HepG2 (cell line): ENCODE data around the gene ARFGAP3. TPM values are rescaled to one million over a fixed set of nuclear protein-coding genes. Genes with fewer than 3 reads are reported as not detected.

ENCODE experiments used
- ATAC-seq: fragments of 200-7000 bp; cut with Tn5 transposase; 3 replicates; pipeline ENCODE4 v1.9.1; 2020; ENCODE audit warnings: mild to moderate bottlenecking, moderate library complexity
- BruUV-seq: library from RNA; stranded (reverse); fragments of 400-500 nt; replicated peaks from 2 replicates; lab custom pipeline; 2021; lab: Mats Ljungman, UMichigan
- CTCF ChIA-PET: fragments of 300-600 bp; formaldehyde crosslinking; extraction: SDS; loops from one replicate; lab custom pipeline; 2021; ENCODE audit warnings: low total read pairs, inconsistent platforms, low intra/inter-chr PET ratio; lab: Yijun Ruan, JAX
- POLR2A ChIA-PET: fragments of 350-600 bp; sonication (Branson Sonifier 250); formaldehyde crosslinking; loops from one replicate; lab custom pipeline; 2020; ENCODE audit warnings: antibody characterized with exemption, inconsistent platforms; lab: Yijun Ruan, JAX
- DNase-seq: peaks from one replicate; pipeline ENCODE4 v3.0.0-alpha.2; 2015; ENCODE audit warnings: low spot score
- FAIRE-seq: peaks from 3 replicates; lab custom pipeline; 2011; peaks lifted over from hg19 to GRCh38; lab: Jason Lieb, UNC
- H2AFZ ChIP-seq: one replicate; pipeline ENCODE4 v1.6.1; 2011; ENCODE audit warnings: low read length, inconsistent platforms
- H3K27ac ChIP-seq: fragments of 300-600 bp; 3 replicates; pipeline ENCODE4 v1.8.0; 2011; ENCODE audit warnings: mixed run types, mild to moderate bottlenecking, mixed read lengths, low read length, inconsistent platforms; ENCODE audit not compliant: insufficient read depth; ENCODE audit errors: extremely low read length
- H3K27me3 ChIP-seq, 2 experiments: fragments of 200-600 bp in 1 of 2; 2 replicates in 1 of 2; 3 replicates in 1 of 2; pipeline versions ENCODE4 v1.6.0 to v1.8.0; 2011; ENCODE audit warnings: low read length in 2 of 2, mild to moderate bottlenecking in 2 of 2, moderate library complexity in 2 of 2, inconsistent platforms in 1 of 2; ENCODE audit not compliant: insufficient read depth in 2 of 2, control insufficient read depth in 1 of 2
- H3K36me3 ChIP-seq, 2 experiments: fragments of 200-600 bp in 1 of 2; replicated peaks in 1 of 2; 2 replicates in 1 of 2; 3 replicates in 1 of 2; pipeline versions ENCODE4 v1.5.1 to v1.8.0; 2011; ENCODE audit warnings: low read length in 2 of 2, inconsistent platforms in 1 of 2; ENCODE audit not compliant: insufficient read depth in 2 of 2, control insufficient read depth in 1 of 2
- H3K4me1 ChIP-seq: 2 replicates; pipeline ENCODE4 v1.5.1; 2012; ENCODE audit warnings: low read length, inconsistent platforms; ENCODE audit not compliant: insufficient read depth
- H3K4me2 ChIP-seq: 2 replicates; pipeline ENCODE4 v1.6.0; 2011; ENCODE audit warnings: low read depth, low read length, inconsistent platforms
- H3K4me3 ChIP-seq, 3 experiments: fragments of 200-600 bp in 1 of 3; sonication (generic), shearing (Covaris generic) in 1 of 3; replicated peaks in 1 of 3; 2 replicates each; pipeline ENCODE4 v1.5.1; 2011 to 2016; ENCODE audit warnings: low read length in 3 of 3, inconsistent platforms in 2 of 3, low read depth in 2 of 3, mild to moderate bottlenecking in 2 of 3, control low read depth in 1 of 3, mixed read lengths in 1 of 3; ENCODE audit not compliant: insufficient read depth in 1 of 3
- H3K79me2 ChIP-seq: one replicate; pipeline ENCODE4 v1.6.1; 2011; ENCODE audit warnings: low read length, inconsistent platforms; ENCODE audit not compliant: insufficient read depth
- H3K9ac ChIP-seq: 2 replicates; pipeline ENCODE4 v1.6.0; 2011; ENCODE audit warnings: mild to moderate bottlenecking, low read depth, low read length, inconsistent platforms; ENCODE audit not compliant: insufficient read depth
- H3K9me3 ChIP-seq: 2 replicates; pipeline ENCODE4 v1.5.1; 2012; ENCODE audit warnings: mild to moderate bottlenecking, low read length
- H4K20me1 ChIP-seq: 2 replicates; pipeline ENCODE4 v1.6.0; 2011; ENCODE audit warnings: inconsistent platforms, mild to moderate bottlenecking, low read length, moderate library complexity; ENCODE audit not compliant: insufficient read depth
- ETV6 ChIP-seq: sonication (generic); formaldehyde crosslinking; conservative IDR thresholded peaks from 2 replicates; pipeline ENCODE4 v1.4.0; 2020; ENCODE audit warnings: missing genetic modification reagents
- KAT8 ChIP-seq: IDR thresholded peaks from 2 replicates; pipeline ENCODE4 v1.6.1; 2016; ENCODE audit warnings: missing genetic modification reagents, missing compliant biosample characterization
- MED13 ChIP-seq: sonication (generic); formaldehyde crosslinking; IDR thresholded peaks from 2 replicates; pipeline ENCODE4 v1.5.0; 2020; ENCODE audit warnings: missing genetic modification reagents
- STAT5B ChIP-seq: sonication (generic); formaldehyde crosslinking; IDR thresholded peaks from 2 replicates; pipeline ENCODE4 v1.4.0; 2020; ENCODE audit warnings: missing genetic modification reagents
- ZIK1 ChIP-seq: sonication (generic); formaldehyde crosslinking; IDR thresholded peaks from 2 replicates; pipeline ENCODE4 v1.5.0; 2020; ENCODE audit warnings: mild to moderate bottlenecking, low read depth, missing genetic modification reagents, borderline replicate concordance
- ZNF264 ChIP-seq: sonication (generic); formaldehyde crosslinking; IDR thresholded peaks from 2 replicates; pipeline ENCODE4 v1.4.0; 2020; ENCODE audit warnings: missing genetic modification reagents
- ZNF292 ChIP-seq: sonication (generic); formaldehyde crosslinking; IDR thresholded peaks from 2 replicates; pipeline ENCODE4 v1.8.1; 2022; ENCODE audit warnings: mild to moderate bottlenecking, low read depth, missing genetic modification reagents, borderline replicate concordance
- ZNF33B ChIP-seq: sonication (generic); formaldehyde crosslinking; IDR thresholded peaks from 2 replicates; pipeline ENCODE4 v1.5.1; 2020; ENCODE audit warnings: mild to moderate bottlenecking, missing genetic modification reagents
- ZNF468 ChIP-seq: sonication (generic); formaldehyde crosslinking; IDR thresholded peaks from 2 replicates; pipeline ENCODE4 v1.8.0; 2022; ENCODE audit warnings: mild to moderate bottlenecking, moderate library complexity, missing genetic modification reagents
- ZNF674 ChIP-seq: sonication (generic); formaldehyde crosslinking; IDR thresholded peaks from 2 replicates; pipeline ENCODE4 v1.5.0; 2020; ENCODE audit warnings: low read depth, mild to moderate bottlenecking, missing genetic modification reagents
- WGBS: methylation state at CpG from one replicate; pipeline ENCODE4 v1.1.6; 2017; ENCODE audit warnings: low lambda C conversion rate; 5-methylcytosine and 5-hydroxymethylcytosine counted together
- in situ Hi-C: cut with HindIII; loops from 2 replicates; pipeline ENCODE4 v1.10.0; 2017; ENCODE audit warnings: low pct_unique_long_range_greater_than_20kb; ENCODE audit not compliant: extremely low pct_ligation_motif_present
- intact Hi-C: fragments of 100-400 bp; cut with micrococcal nuclease; formaldehyde crosslinking; loops from one replicate; pipeline ENCODE4 v1.10.0; 2022; ENCODE audit not compliant: unreplicated experiment
- polyA plus RNA-seq, 8 experiments: library from polyadenylated mRNA; depleted of rRNA in 3 of 8; stranded (reverse) in 7 of 8; unstranded in 1 of 8; fragments of >200 nt; fragmentation: Illumina TruSeq in 4 of 8; extraction: Trizol in 4 of 8; gene quantifications; 2 replicates each; pipeline versions ENCODE4 v1.2.1 to v1.2.3, GENCODE V29; 2011 to 2016; ENCODE audit warnings: low read depth in 4 of 8, missing spikeins in 1 of 8, mixed read lengths in 1 of 8; ENCODE audit not compliant: insufficient read depth in 1 of 8
- total RNA-seq, 5 experiments: library from RNA; depleted of rRNA; stranded (reverse); fragments of >200 nt; fragmentation: Illumina TruSeq; extraction: Trizol; gene quantifications; 2 replicates each; pipeline ENCODE4 v1.2.3, GENCODE V29; 2016; ENCODE audit warnings: low read depth in 1 of 5
- TF ChIP-seq, protein P1 (sequence below): sonication (generic); formaldehyde crosslinking; IDR thresholded peaks from one replicate; pipeline ENCODE4 v1.5.1; 2020; ENCODE audit warnings: mild to moderate bottlenecking, missing genetic modification reagents; ENCODE audit errors: not compliant biosample characterization
- TF ChIP-seq, protein P2 (sequence below): sonication (generic); formaldehyde crosslinking; IDR thresholded peaks from 2 replicates; pipeline ENCODE4 v1.4.0; 2020; ENCODE audit warnings: mild to moderate bottlenecking, missing genetic modification reagents

Gene ARFGAP3
- total and polyA plus RNA-seq, 2 of the 13 experiments (the other 11 are each of a cell fraction or from before 2014, with no cell fraction given): 41.7 to 61.6 TPM

DNA sequence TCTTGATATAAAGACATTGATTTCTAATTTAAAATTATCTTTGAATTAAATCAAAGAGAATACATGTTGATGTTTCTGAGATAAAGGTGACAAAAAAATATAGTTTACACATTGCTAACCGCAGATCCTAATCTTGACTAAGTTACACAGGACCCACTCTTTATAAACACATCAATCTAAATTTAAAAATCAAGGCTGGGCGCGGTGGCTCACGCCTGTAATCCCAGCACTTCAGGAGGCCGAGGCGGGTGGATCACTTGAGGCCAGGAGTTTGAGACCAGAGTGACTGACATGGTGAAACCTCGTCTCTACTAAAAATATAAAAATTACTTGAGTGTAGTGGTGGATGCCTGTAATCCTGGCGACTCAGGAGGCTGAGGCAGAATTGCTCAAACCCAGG lies 1.9 kb downstream of the ARFGAP3 start (continued):
- TF ChIP-seq, protein P1, sequence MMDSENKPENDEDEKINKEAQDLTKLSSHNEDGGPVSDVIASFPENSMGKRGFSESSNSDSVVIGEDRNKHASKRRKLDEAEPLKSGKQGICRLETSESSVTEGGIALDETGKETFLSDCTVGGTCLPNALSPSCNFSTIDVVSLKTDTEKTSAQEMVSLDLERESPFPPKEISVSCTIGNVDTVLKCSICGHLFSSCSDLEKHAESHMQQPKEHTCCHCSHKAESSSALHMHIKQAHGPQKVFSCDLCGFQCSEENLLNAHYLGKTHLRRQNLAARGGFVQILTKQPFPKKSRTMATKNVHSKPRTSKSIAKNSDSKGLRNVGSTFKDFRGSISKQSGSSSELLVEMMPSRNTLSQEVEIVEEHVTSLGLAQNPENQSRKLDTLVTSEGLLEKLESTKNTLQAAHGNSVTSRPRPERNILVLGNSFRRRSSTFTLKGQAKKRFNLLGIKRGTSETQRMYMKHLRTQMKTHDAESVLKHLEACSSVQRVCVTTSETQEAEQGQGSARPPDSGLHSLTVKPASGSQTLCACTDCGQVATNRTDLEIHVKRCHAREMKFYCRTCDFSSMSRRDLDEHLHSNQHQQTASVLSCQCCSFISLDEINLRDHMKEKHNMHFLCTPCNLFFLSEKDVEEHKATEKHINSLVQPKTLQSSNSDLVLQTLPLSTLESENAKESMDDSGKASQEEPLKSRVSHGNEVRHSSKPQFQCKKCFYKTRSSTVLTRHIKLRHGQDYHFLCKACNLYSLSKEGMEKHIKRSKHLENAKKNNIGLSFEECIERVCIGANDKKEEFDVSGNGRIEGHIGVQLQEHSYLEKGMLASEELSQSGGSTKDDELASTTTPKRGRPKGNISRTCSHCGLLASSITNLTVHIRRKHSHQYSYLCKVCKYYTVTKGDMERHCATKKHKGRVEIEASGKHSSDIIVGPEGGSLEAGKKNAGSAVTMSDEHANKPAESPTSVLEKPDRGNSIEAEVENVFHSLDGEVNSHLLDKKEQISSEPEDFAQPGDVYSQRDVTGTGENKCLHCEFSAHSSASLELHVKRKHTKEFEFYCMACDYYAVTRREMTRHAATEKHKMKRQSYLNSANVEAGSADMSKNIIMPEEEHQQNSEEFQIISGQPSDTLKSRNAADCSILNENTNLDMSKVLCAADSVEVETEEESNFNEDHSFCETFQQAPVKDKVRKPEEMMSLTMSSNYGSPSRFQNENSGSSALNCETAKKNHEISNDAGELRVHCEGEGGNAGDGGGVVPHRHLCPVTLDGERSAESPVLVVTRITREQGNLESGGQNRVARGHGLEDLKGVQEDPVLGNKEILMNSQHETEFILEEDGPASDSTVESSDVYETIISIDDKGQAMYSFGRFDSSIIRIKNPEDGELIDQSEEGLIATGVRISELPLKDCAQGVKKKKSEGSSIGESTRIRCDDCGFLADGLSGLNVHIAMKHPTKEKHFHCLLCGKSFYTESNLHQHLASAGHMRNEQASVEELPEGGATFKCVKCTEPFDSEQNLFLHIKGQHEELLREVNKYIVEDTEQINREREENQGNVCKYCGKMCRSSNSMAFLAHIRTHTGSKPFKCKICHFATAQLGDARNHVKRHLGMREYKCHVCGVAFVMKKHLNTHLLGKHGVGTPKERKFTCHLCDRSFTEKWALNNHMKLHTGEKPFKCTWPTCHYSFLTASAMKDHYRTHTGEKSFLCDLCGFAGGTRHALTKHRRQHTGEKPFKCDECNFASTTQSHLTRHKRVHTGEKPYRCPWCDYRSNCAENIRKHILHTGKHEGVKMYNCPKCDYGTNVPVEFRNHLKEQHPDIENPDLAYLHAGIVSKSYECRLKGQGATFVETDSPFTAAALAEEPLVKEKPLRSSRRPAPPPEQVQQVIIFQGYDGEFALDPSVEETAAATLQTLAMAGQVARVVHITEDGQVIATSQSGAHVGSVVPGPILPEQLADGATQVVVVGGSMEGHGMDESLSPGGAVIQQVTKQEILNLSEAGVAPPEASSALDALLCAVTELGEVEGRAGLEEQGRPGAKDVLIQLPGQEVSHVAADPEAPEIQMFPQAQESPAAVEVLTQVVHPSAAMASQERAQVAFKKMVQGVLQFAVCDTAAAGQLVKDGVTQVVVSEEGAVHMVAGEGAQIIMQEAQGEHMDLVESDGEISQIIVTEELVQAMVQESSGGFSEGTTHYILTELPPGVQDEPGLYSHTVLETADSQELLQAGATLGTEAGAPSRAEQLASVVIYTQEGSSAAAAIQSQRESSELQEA (CRISPR knock-in tag): no peak

DNA sequence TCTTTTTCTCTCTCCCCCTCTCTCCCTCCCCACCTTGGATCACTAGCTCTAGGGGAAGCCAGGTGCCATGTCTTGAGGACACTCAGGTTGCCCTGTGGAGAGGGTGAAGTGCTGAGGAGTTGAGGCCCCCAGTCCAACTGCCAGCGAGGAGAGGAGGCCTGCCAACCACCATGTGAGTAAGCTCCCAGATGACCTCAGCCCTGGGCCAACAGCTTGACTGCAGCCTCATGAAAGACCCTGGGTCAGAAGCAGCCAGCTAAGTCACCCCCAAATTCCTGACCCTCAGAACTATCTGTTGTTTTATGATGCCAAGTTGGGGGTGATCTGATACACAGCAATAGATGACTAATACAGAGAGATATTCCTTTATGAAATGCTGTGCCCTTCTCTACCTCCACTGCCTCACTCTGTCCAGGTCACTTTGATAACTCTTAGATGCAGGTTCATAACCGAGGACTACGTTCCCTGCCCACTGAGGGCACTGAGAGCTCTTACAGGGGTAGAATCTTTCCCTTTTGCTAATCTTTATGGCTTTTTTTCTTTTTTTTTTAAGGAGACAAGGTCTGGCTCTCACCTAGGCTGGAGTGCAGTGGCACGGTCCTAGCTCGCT lies 8.0 kb downstream of the ARFGAP3 start:
- BruUV-seq: no TSS peak
- Histone ChIP-seq H3K9ac (no peak overlapping the region), H3K27ac (no peak overlapping the region), H3K36me3 (peaks cover 5 to 37% of the 10 kb centered on the region in 2 experiments; a peak in 4 of 5 replicates), H3K79me2 (peaks cover 48% of the 10 kb centered on the region), H3K4me1 (peaks cover 14% of the 10 kb centered on the region), H3K4me3 (no peak overlapping the region), H4K20me1 (peaks cover 19% of the 10 kb centered on the region), H3K4me2 (no peak overlapping the region), H3K9me3 (no peaks in the 10 kb centered on the region), H2AFZ (no peak overlapping the region), H3K27me3 (no peaks in the 10 kb centered on the region)
- ChIA-PET CTCF (no interaction called here), POLR2A (interaction anchor here (0.6 kb wide), 1 partner anchor 8 kb away, joined by 4 read pairs; no protein-coding TSS in a partner anchor)
- in situ Hi-C loops: no loop called here
- FAIRE-seq: no peak
- ATAC-seq: no peak; the same call in 2 of the 3 replicates
- DNase-seq: no peak
- 98% methylated on average over 5 of the region's 5 CpGs for WGBS
- intact Hi-C loops: no loop called here
- no peak for TF ChIP-seq ZNF674 (CRISPR knock-in tag)
- TF ChIP-seq MED13 (CRISPR knock-in tag): no peak
- TF ChIP-seq ZNF264 (CRISPR knock-in tag): no peak
- TF ChIP-seq ETV6 (CRISPR knock-in tag): no peak
- no peak for TF ChIP-seq ZNF292 (CRISPR knock-in tag)
- TF ChIP-seq, protein P2, sequence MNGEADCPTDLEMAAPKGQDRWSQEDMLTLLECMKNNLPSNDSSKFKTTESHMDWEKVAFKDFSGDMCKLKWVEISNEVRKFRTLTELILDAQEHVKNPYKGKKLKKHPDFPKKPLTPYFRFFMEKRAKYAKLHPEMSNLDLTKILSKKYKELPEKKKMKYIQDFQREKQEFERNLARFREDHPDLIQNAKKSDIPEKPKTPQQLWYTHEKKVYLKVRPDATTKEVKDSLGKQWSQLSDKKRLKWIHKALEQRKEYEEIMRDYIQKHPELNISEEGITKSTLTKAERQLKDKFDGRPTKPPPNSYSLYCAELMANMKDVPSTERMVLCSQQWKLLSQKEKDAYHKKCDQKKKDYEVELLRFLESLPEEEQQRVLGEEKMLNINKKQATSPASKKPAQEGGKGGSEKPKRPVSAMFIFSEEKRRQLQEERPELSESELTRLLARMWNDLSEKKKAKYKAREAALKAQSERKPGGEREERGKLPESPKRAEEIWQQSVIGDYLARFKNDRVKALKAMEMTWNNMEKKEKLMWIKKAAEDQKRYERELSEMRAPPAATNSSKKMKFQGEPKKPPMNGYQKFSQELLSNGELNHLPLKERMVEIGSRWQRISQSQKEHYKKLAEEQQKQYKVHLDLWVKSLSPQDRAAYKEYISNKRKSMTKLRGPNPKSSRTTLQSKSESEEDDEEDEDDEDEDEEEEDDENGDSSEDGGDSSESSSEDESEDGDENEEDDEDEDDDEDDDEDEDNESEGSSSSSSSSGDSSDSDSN: no peak
- no peak for TF ChIP-seq ZNF468
- no peak for TF ChIP-seq ZNF33B
- no peak for TF ChIP-seq STAT5B (CRISPR knock-in tag)
- TF ChIP-seq KAT8: no peak
- TF ChIP-seq ZIK1 (CRISPR knock-in tag): no peak
